Measurements from ENCODE around the gene PSMA7.

The PSMA7 gene

DNA sequence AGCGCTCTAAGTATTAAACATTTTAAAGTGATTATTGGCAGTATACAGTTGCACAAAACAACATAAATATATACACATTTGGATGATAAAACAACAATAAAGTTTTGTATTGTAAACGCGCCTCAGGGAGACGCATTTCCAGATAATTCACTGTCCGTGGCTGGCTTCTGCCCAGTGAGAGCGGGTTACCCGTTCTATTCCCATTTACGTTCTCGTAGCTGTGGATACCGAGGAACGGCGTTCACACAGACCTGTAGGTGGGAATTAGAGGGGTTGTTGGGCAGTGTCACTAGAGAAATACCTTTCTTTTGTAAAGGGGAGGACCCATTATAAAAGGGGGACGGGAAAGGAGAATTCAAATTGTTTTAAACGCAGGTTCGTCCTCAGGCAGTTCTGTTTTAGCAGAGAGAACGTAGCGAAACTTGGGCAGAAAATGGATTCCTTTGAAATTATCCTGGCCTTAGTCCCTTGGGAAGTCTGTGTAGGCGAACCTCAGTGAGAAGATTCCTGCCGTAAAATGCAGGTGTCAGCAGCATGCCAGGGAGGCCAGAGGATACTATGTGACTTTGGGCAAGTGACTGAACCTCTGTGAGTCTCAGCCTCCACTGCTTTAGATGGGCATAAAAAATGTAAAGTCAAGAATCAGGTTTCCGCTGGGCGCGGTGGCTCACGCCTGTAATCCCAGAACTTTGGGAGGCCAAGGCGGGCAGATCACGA, 40.4 kb upstream of the PSMA7 start:
- Histone ChIP-seq H3K4me3 (ENCODE audit: low read length, poor library complexity, severe bottlenecking) (peak overlapping the region; percentile 96), H3K27me3 (ENCODE audit: insufficient read depth, low read length, poor library complexity, severe bottlenecking) (no peaks in the 10 kb centered on the region), H3F3A (ENCODE audit: low read depth) (no peaks in the 10 kb centered on the region; the same call in 1 of the 2 replicates), H3K9me3 (ENCODE audit: insufficient read depth, low read depth, low read length) (no peaks in the 10 kb centered on the region), H3K36me3 (ENCODE audit: insufficient read depth, low read length) (peaks cover 4% of the 10 kb centered on the region; the same call in 1 of the 2 replicates), H3K4me1 (ENCODE audit: insufficient read depth, low read length, poor library complexity, severe bottlenecking) (peaks cover 34% of the 10 kb centered on the region), H3K9me2 (replicated peaks; ENCODE audit: low read depth, low read length) (no peaks in the 10 kb centered on the region), H4K20me1 (ENCODE audit: insufficient read depth, low read length, poor library complexity, severe bottlenecking) (peaks cover 13% of the 10 kb centered on the region), H3K79me2 (ENCODE audit: insufficient read depth, low read length) (peaks cover 62% of the 10 kb centered on the region), H3K4me2 (ENCODE audit: low read depth, low read length, poor library complexity, severe bottlenecking) (peak overlapping the region; percentile 100), H2AFZ (ENCODE audit: low read length) (peak overlapping the region; percentile 62), H3K9ac (ENCODE audit: low read depth, low read length, poor library complexity, severe bottlenecking) (peak overlapping the region; percentile 94)
- TF ChIP-seq, protein P1, sequence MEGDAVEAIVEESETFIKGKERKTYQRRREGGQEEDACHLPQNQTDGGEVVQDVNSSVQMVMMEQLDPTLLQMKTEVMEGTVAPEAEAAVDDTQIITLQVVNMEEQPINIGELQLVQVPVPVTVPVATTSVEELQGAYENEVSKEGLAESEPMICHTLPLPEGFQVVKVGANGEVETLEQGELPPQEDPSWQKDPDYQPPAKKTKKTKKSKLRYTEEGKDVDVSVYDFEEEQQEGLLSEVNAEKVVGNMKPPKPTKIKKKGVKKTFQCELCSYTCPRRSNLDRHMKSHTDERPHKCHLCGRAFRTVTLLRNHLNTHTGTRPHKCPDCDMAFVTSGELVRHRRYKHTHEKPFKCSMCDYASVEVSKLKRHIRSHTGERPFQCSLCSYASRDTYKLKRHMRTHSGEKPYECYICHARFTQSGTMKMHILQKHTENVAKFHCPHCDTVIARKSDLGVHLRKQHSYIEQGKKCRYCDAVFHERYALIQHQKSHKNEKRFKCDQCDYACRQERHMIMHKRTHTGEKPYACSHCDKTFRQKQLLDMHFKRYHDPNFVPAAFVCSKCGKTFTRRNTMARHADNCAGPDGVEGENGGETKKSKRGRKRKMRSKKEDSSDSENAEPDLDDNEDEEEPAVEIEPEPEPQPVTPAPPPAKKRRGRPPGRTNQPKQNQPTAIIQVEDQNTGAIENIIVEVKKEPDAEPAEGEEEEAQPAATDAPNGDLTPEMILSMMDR (conservative IDR thresholded peaks at IDR 0.05; ENCODE audit: low read length): no peak
- TF ChIP-seq EZH2phosphoT487 (IDR thresholded peaks at IDR 0.05; ENCODE audit: borderline replicate concordance): no peak

DNA sequence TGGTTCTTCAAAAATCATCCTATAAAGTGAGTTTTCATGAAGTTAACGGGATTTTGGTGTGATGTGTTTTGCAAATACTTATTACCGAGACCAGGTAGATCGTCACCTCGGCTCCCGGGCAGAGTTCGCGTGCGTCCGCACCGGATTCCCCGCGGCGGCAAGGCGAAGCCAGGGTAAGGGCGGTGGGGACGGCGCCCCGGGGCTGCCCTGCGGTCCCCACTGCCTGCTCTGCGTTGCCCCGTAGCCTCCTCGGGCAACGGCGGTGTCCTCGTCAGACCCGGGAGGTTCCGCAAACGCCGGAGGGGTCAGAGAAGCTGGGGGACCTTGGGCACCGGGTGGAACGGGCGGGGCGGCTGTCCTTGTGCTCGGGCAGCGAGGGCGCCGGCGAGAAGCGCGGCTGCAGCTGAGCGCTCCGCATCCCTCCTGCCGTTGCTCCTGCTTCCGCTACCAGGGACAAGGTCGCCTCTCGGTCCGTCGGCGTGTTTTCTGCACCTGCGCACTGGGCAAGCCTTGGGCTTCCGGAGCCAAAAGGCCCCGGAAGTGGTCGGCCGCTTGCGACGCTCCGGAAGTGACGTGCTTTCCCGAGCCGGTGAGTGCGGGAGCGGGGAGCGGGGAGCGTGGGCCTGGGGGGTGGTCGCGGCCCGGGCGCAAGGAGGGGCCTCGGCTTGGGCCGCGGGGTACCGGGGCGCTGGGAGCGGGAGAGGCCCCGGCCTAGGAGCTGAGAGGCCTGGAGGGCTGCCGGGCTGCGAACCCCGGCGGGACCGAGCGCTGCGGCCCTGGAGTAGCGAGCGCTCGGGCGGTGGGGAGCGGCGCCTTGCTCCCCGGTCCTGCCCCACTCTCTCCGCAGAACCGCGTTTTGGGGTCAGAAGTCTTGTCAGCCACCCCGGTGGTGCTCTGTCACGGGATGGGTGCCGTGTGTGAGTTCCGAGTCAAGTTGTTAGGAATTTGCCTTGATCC, 39.6 kb upstream of the PSMA7 start, which contains the start of gene MTG2:
TSS of gene MTG2 (plus strand) at position 560 of the 957 bp plus-strand sequence. CDS start 10,393 bp downstream, outside the sequence.
- Histone ChIP-seq H3K9ac (ENCODE audit: low read depth, low read length, poor library complexity, severe bottlenecking) (peak within 1 kb of the TSS; percentile 94), H3K27me3 (ENCODE audit: insufficient read depth, low read length, poor library complexity, severe bottlenecking) (no peaks in the 10 kb centered on the region), H3K9me3 (ENCODE audit: insufficient read depth, low read depth, low read length) (no peaks in the 10 kb centered on the region), H3K79me2 (ENCODE audit: insufficient read depth, low read length) (peaks cover 55% of the 10 kb centered on the region), H4K20me1 (ENCODE audit: insufficient read depth, low read length, poor library complexity, severe bottlenecking) (peaks cover 13% of the 10 kb centered on the region), H3K36me3 (ENCODE audit: insufficient read depth, low read length) (peaks cover 4% of the 10 kb centered on the region; the same call in 1 of the 2 replicates), H3K4me2 (ENCODE audit: low read depth, low read length, poor library complexity, severe bottlenecking) (peak within 1 kb of the TSS; percentile 100), H3F3A (ENCODE audit: low read depth) (no peaks in the 10 kb centered on the region; the same call in 1 of the 2 replicates), H3K4me1 (ENCODE audit: insufficient read depth, low read length, poor library complexity, severe bottlenecking) (peaks cover 34% of the 10 kb centered on the region), H3K9me2 (replicated peaks; ENCODE audit: low read depth, low read length) (no peaks in the 10 kb centered on the region), H3K4me3 (ENCODE audit: low read length, poor library complexity, severe bottlenecking) (peak within 1 kb of the TSS; percentile 96), H2AFZ (ENCODE audit: low read length) (peak within 1 kb of the TSS; percentile 79)
- TF ChIP-seq EZH2phosphoT487 (IDR thresholded peaks at IDR 0.05; ENCODE audit: borderline replicate concordance): no peak

DNA sequence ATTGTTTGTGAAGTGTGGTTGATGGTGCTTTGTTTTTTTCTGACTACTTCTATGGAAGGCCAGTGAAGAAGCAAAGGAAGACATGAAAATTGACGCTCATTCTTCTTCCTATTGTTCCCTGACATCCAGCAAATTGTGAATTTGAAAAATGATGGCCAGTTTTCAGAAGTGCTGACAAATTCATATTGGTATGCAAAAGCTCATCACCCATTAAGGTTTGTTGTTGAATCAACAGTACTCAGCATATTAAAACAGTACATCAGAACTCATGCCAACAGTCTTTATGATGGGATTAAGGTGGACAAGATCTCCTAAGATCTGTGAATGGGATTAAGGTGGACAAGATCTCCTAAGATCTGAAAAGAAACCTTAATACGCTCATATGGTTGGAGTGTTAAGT, 38.6 kb upstream of the PSMA7 start:
- H3K9me2 ChIP-seq (replicated peaks; ENCODE audit: low read depth, low read length): no peaks in the 10 kb centered on the region
- peaks cover 8% of the 10 kb centered on the region for H4K20me1 ChIP-seq (ENCODE audit: insufficient read depth, low read length, poor library complexity, severe bottlenecking)
- H3K27me3 ChIP-seq (ENCODE audit: insufficient read depth, low read length, poor library complexity, severe bottlenecking): no peaks in the 10 kb centered on the region
- H3K4me2 ChIP-seq (ENCODE audit: low read depth, low read length, poor library complexity, severe bottlenecking): peak overlapping the region; percentile 87
- H3K9ac ChIP-seq (ENCODE audit: low read depth, low read length, poor library complexity, severe bottlenecking): peak overlapping the region; percentile 94
- H3F3A ChIP-seq (ENCODE audit: low read depth): no peaks in the 10 kb centered on the region; the same call in 1 of the 2 replicates
- no peaks in the 10 kb centered on the region for H3K9me3 ChIP-seq (ENCODE audit: insufficient read depth, low read depth, low read length)
- peak overlapping the region; percentile 96 for H3K4me3 ChIP-seq (ENCODE audit: low read length, poor library complexity, severe bottlenecking)
- peaks cover 27% of the 10 kb centered on the region for H3K4me1 ChIP-seq (ENCODE audit: insufficient read depth, low read length, poor library complexity, severe bottlenecking)
- H2AFZ ChIP-seq (ENCODE audit: low read length): no peak overlapping the region
- H3K79me2 ChIP-seq (ENCODE audit: insufficient read depth, low read length): peaks cover 46% of the 10 kb centered on the region
- TF ChIP-seq, protein P1 (conservative IDR thresholded peaks at IDR 0.05; ENCODE audit: low read length): no peak
- TF ChIP-seq EZH2phosphoT487 (IDR thresholded peaks at IDR 0.05; ENCODE audit: borderline replicate concordance): no peak
- peaks cover 4% of the 10 kb centered on the region; the same call in 1 of the 2 replicates for H3K36me3 ChIP-seq (ENCODE audit: insufficient read depth, low read length)

All from Loucy (cell line).